HepG2 (cell line): ENCODE results near the gene ATXN7L3. TPM values are rescaled to one million over a fixed set of nuclear protein-coding genes. Genes with fewer than 3 reads are reported as not detected.

ENCODE experiments used
- CBX5 ChIP-seq: sonication (generic); formaldehyde crosslinking; IDR thresholded peaks from 2 replicates; pipeline ENCODE4 v1.4.0; 2020; ENCODE audit warnings: missing genetic modification reagents, borderline replicate concordance
- EHMT2 ChIP-seq: fragments of 200-600 bp; sonication (generic); IDR thresholded peaks from 2 replicates; pipeline ENCODE4 v1.7.0; 2017; ENCODE audit warnings: antibody characterized with exemption, low read depth, low read length, borderline replicate concordance
- GTF3A ChIP-seq: sonication (generic); formaldehyde crosslinking; conservative IDR thresholded peaks from 2 replicates; pipeline ENCODE4 v1.4.0; 2020; ENCODE audit warnings: mild to moderate bottlenecking, missing genetic modification reagents
- JUND ChIP-seq: sonication (generic); formaldehyde crosslinking; IDR thresholded peaks from 2 replicates; pipeline ENCODE4 v1.8.0; 2022; ENCODE audit warnings: mild to moderate bottlenecking, missing genetic modification reagents
- MIXL1 ChIP-seq: IDR thresholded peaks from 2 replicates; pipeline ENCODE4 v1.6.1; 2016
- PHF20 ChIP-seq: sonication (generic); formaldehyde crosslinking; IDR thresholded peaks from 2 replicates; pipeline ENCODE4 v1.5.0; 2020; ENCODE audit warnings: mild to moderate bottlenecking, missing genetic modification reagents
- PRMT3 ChIP-seq: sonication (generic); formaldehyde crosslinking; IDR thresholded peaks from 2 replicates; pipeline ENCODE4 v1.8.1; 2022; ENCODE audit warnings: low read depth, mild to moderate bottlenecking, moderate library complexity, missing genetic modification reagents, borderline replicate concordance
- SMARCC2 ChIP-seq: fragments of 450-650 bp; IDR thresholded peaks from 2 replicates; pipeline ENCODE4 v1.6.1; 2017; ENCODE audit warnings: antibody characterized with exemption, mild to moderate bottlenecking
- SMC3 ChIP-seq: IDR thresholded peaks from 2 replicates; pipeline ENCODE4 v1.6.1; 2011; ENCODE audit warnings: low read length, improper control_type of control experiment
- SP2 ChIP-seq: sonication (generic); formaldehyde crosslinking; IDR thresholded peaks from 2 replicates; pipeline ENCODE4 v1.5.1; 2020; ENCODE audit warnings: mild to moderate bottlenecking, missing genetic modification reagents
- TCF12 ChIP-seq, 2 experiments: fragments of 450-650 bp in 1 of 2; sonication (generic) in 1 of 2; formaldehyde crosslinking in 1 of 2; IDR thresholded peaks; 2 replicates each; pipeline versions ENCODE4 v1.6.1 to v1.8.0; 2017 to 2022; ENCODE audit warnings: antibody characterized with exemption in 1 of 2, mild to moderate bottlenecking in 1 of 2, missing genetic modification reagents in 1 of 2, moderate library complexity in 1 of 2
- ZFP62 ChIP-seq: sonication (generic); formaldehyde crosslinking; IDR thresholded peaks from 2 replicates; pipeline ENCODE4 v1.4.0; 2020; ENCODE audit warnings: missing genetic modification reagents
- ZNF138 ChIP-seq: sonication (generic); formaldehyde crosslinking; IDR thresholded peaks from 2 replicates; pipeline ENCODE4 v1.5.0; 2020; ENCODE audit warnings: mild to moderate bottlenecking, low read depth, missing genetic modification reagents
- ZNF484 ChIP-seq: sonication (generic); formaldehyde crosslinking; IDR thresholded peaks from 2 replicates; pipeline ENCODE4 v1.5.1; 2020; ENCODE audit warnings: mild to moderate bottlenecking, low read depth, missing genetic modification reagents, borderline replicate concordance
- ZNF552 ChIP-seq: sonication (generic); formaldehyde crosslinking; IDR thresholded peaks from 2 replicates; pipeline ENCODE4 v1.9.0; 2022; ENCODE audit warnings: missing genetic modification reagents, mild to moderate bottlenecking, borderline replicate concordance
- ZNF558 ChIP-seq: sonication (generic); formaldehyde crosslinking; IDR thresholded peaks from 2 replicates; pipeline ENCODE4 v1.9.0; 2022; ENCODE audit warnings: mild to moderate bottlenecking, missing genetic modification reagents, borderline replicate concordance
- ZNF703 ChIP-seq: sonication (generic); formaldehyde crosslinking; IDR thresholded peaks from 2 replicates; pipeline ENCODE4 v1.5.1; 2020; ENCODE audit warnings: missing genetic modification reagents, mild to moderate bottlenecking, moderate library complexity, borderline replicate concordance
- ZNF749 ChIP-seq: sonication (generic); formaldehyde crosslinking; IDR thresholded peaks from 2 replicates; pipeline ENCODE4 v1.8.0; 2022; ENCODE audit warnings: mild to moderate bottlenecking, missing genetic modification reagents, moderate library complexity, borderline replicate concordance
- ZNF768 ChIP-seq: sonication (generic); formaldehyde crosslinking; IDR thresholded peaks from 2 replicates; pipeline ENCODE4 v1.4.0; 2020; ENCODE audit warnings: missing genetic modification reagents
- ZNF841 ChIP-seq: sonication (generic); formaldehyde crosslinking; IDR thresholded peaks from 2 replicates; pipeline ENCODE4 v1.8.1; 2023; ENCODE audit warnings: missing genetic modification reagents, borderline replicate concordance
- ZNF891 ChIP-seq: sonication (generic); formaldehyde crosslinking; IDR thresholded peaks from 2 replicates; pipeline ENCODE4 v1.5.0; 2020; ENCODE audit warnings: mild to moderate bottlenecking, missing genetic modification reagents
- ZSCAN31 ChIP-seq: sonication (generic); formaldehyde crosslinking; IDR thresholded peaks from 2 replicates; pipeline ENCODE4 v1.5.0; 2020; ENCODE audit warnings: low read depth, mild to moderate bottlenecking, missing genetic modification reagents
- polyA plus RNA-seq, 8 experiments: library from polyadenylated mRNA; depleted of rRNA in 3 of 8; stranded (reverse) in 7 of 8; unstranded in 1 of 8; fragments of >200 nt; fragmentation: Illumina TruSeq in 4 of 8; extraction: Trizol in 4 of 8; gene quantifications; 2 replicates each; pipeline versions ENCODE4 v1.2.1 to v1.2.3, GENCODE V29; 2011 to 2016; ENCODE audit warnings: low read depth in 4 of 8, missing spikeins in 1 of 8, mixed read lengths in 1 of 8; ENCODE audit not compliant: insufficient read depth in 1 of 8
- total RNA-seq, 5 experiments: library from RNA; depleted of rRNA; stranded (reverse); fragments of >200 nt; fragmentation: Illumina TruSeq; extraction: Trizol; gene quantifications; 2 replicates each; pipeline ENCODE4 v1.2.3, GENCODE V29; 2016; ENCODE audit warnings: low read depth in 1 of 5
- TF ChIP-seq, protein P1 (sequence below): sonication (generic); formaldehyde crosslinking; IDR thresholded peaks from 2 replicates; pipeline ENCODE4 v1.4.0; 2020; ENCODE audit warnings: missing genetic modification reagents, mild to moderate bottlenecking, borderline replicate concordance
- TF ChIP-seq, protein P2 (sequence below): IDR thresholded peaks from 2 replicates; pipeline ENCODE4 v1.6.1; 2016
- TF ChIP-seq, protein P3 (sequence below): sonication (generic); formaldehyde crosslinking; IDR thresholded peaks from 2 replicates; pipeline ENCODE4 v1.5.0; 2020; ENCODE audit warnings: mild to moderate bottlenecking, missing genetic modification reagents

ATXN7L3 gene
- total and polyA plus RNA-seq, 2 of the 13 experiments (the other 11 are each of a cell fraction or from before 2014, with no cell fraction given) = 44.5 to 59.1 TPM

DNA sequence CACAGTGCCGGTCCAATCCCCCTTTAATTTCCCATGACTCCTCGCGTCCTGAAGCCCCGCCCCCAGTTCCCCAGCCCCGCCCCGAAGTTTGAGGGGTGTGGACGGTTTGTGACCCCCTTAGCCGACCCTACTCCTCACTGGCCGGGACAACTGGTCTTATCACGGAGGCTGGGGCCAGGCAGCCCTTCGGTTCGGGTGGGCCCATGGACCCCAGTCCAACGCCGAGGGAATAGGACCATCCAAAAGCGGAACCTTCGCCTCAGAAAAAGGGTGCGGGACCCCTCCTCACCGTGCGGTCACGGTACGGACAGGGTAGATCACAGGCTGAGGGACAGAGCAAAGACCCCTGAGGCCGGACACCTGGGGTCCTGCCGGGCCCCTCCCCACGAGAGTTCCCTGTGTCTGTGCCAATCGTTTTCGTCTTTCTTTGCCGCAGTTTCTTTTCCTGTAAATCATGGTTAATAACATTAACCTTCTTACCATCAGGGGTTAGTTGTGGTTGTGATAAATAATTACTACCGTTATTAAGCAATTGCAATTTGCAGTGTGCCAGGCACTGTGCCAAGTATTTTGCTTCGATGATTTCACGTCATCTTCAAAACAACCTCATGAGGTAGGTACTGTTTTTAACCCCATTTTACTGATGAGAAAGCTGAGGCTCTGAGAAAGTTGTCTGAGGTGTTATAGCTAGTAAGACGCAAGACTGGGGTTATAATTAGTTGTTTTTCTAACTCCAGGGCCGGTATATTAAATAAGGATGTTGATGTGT lies 12.4 kb downstream of the ATXN7L3 start (continued):
- TF ChIP-seq, protein P1, sequence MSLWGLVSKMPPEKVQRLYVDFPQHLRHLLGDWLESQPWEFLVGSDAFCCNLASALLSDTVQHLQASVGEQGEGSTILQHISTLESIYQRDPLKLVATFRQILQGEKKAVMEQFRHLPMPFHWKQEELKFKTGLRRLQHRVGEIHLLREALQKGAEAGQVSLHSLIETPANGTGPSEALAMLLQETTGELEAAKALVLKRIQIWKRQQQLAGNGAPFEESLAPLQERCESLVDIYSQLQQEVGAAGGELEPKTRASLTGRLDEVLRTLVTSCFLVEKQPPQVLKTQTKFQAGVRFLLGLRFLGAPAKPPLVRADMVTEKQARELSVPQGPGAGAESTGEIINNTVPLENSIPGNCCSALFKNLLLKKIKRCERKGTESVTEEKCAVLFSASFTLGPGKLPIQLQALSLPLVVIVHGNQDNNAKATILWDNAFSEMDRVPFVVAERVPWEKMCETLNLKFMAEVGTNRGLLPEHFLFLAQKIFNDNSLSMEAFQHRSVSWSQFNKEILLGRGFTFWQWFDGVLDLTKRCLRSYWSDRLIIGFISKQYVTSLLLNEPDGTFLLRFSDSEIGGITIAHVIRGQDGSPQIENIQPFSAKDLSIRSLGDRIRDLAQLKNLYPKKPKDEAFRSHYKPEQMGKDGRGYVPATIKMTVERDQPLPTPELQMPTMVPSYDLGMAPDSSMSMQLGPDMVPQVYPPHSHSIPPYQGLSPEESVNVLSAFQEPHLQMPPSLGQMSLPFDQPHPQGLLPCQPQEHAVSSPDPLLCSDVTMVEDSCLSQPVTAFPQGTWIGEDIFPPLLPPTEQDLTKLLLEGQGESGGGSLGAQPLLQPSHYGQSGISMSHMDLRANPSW (CRISPR knock-in tag) = no peak
- no peak for TF ChIP-seq EHMT2
- TF ChIP-seq TCF12 (IDR thresholded peaks at IDR 0.05) = no peak
- no peak for TF ChIP-seq TCF12 (CRISPR knock-in tag; IDR thresholded peaks at IDR 0.05)
- no peak for TF ChIP-seq ZNF891 (CRISPR knock-in tag)
- TF ChIP-seq ZNF841 (CRISPR knock-in tag) = no peak
- TF ChIP-seq PRMT3 (CRISPR knock-in tag) = no peak
- no peak for TF ChIP-seq SMC3
- peak; percentile 30; the same call in 1 of the 2 replicates for TF ChIP-seq MIXL1
- no peak for TF ChIP-seq ZNF558 (CRISPR knock-in tag)
- TF ChIP-seq, protein P2, sequence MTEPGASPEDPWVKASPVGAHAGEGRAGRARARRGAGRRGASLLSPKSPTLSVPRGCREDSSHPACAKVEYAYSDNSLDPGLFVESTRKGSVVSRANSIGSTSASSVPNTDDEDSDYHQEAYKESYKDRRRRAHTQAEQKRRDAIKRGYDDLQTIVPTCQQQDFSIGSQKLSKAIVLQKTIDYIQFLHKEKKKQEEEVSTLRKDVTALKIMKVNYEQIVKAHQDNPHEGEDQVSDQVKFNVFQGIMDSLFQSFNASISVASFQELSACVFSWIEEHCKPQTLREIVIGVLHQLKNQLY (CRISPR knock-in tag) = no peak
- no peak for TF ChIP-seq ZSCAN31 (CRISPR knock-in tag)
- no peak for TF ChIP-seq ZNF552 (CRISPR knock-in tag)
- TF ChIP-seq SP2 (CRISPR knock-in tag) = no peak
- TF ChIP-seq CBX5 (CRISPR knock-in tag) = no peak
- TF ChIP-seq ZNF484 (CRISPR knock-in tag) = no peak
- TF ChIP-seq GTF3A (CRISPR knock-in tag) = no peak
- TF ChIP-seq JUND (CRISPR knock-in tag) = no peak
- peak; percentile 12; the same call in 1 of the 2 replicates for TF ChIP-seq PHF20
- TF ChIP-seq ZNF138 = no peak
- TF ChIP-seq ZFP62 = no peak
- TF ChIP-seq, protein P3, sequence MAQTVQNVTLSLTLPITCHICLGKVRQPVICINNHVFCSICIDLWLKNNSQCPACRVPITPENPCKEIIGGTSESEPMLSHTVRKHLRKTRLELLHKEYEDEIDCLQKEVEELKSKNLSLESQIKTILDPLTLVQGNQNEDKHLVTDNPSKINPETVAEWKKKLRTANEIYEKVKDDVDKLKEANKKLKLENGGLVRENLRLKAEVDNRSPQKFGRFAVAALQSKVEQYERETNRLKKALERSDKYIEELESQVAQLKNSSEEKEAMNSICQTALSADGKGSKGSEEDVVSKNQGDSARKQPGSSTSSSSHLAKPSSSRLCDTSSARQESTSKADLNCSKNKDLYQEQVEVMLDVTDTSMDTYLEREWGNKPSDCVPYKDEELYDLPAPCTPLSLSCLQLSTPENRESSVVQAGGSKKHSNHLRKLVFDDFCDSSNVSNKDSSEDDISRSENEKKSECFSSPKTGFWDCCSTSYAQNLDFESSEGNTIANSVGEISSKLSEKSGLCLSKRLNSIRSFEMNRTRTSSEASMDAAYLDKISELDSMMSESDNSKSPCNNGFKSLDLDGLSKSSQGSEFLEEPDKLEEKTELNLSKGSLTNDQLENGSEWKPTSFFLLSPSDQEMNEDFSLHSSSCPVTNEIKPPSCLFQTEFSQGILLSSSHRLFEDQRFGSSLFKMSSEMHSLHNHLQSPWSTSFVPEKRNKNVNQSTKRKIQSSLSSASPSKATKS = no peak
- no peak for TF ChIP-seq ZNF703 (CRISPR knock-in tag)
- TF ChIP-seq ZNF768 (CRISPR knock-in tag) = peak; percentile 25; the same call in 1 of the 2 replicates
- TF ChIP-seq SMARCC2 = no peak
- no peak for TF ChIP-seq ZNF749 (CRISPR knock-in tag)
